ENCODE measurements around the gene PHKA1. TPM values are rescaled to one million over a fixed set of nuclear protein-coding genes. Genes with fewer than 3 reads are reported as not detected.
"Not testable (repeated sequence)": the region's sequence is repeated elsewhere in the genome, so short reads cannot be mapped to it uniquely, and the experiment has no call there.

The PHKA1 gene
- under 1 TPM in 2 of 6 experiments, not detected in 4; 0.09 to 0.12 TPM for total RNA-seq (2021; fragmentation: NEBNext Ultra II Directional; extraction: Animal tissue kit (Norgen Biotek cat#: 25700))
- long read RNA-seq = 0 reads

GRCh38 chrX:72713599-72714477 is at the start of gene PHKA1:
Gene PHKA1, minus strand, starts transcription at chrX:72714306. Its CDS starts 426 bp downstream, at chrX:72713880.
- H3K9me3 Mint-ChIP-seq; H3K4me1 Mint-ChIP-seq (ENCODE audit: low read depth); H3K36me3 Mint-ChIP-seq (ENCODE audit: low read depth); DNase-seq; H3K27ac Mint-ChIP-seq; H3K27me3 Mint-ChIP-seq (ENCODE audit: insufficient read depth): not testable (repeated sequence)
- H3K4me3 Mint-ChIP-seq = peak within 1 kb of the TSS; percentile 82

- H3K27me3 Mint-ChIP-seq (ENCODE audit: insufficient read depth); H3K4me1 Mint-ChIP-seq (ENCODE audit: low read depth); H3K4me3 Mint-ChIP-seq; DNase-seq; H3K9me3 Mint-ChIP-seq; H3K36me3 Mint-ChIP-seq (ENCODE audit: low read depth); H3K27ac Mint-ChIP-seq: not testable (repeated sequence)
Observed at GRCh38 chrX:72760454-72760853, 46.3 kb upstream of the PHKA1 start.

DNA sequence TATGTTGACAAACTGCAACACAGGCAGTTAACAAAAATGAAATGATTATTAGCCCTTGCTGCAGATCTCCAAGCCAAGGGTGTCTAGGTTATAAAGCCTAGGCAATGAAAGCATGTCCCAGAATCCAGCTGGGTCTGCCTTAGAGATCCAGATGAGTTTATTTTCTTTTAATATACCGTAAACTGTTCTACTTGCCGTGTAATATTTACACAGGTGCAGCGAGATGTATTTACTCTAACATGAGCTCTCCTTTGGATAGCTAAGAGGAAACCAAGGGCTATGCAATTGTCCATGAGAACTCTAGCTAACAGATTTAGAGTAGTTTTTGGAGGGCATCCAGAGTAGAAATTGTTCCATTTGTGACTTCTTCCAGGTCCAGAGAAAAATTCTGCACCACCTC is 34.4 kb upstream of the PHKA1 start:
- not testable (repeated sequence) for H3K36me3 Mint-ChIP-seq (ENCODE audit: low read depth); H3K9me3 Mint-ChIP-seq; H3K4me3 Mint-ChIP-seq; H3K27ac Mint-ChIP-seq; H3K4me1 Mint-ChIP-seq (ENCODE audit: low read depth); H3K27me3 Mint-ChIP-seq (ENCODE audit: insufficient read depth); DNase-seq

GRCh38 chrX:72745546-72745945 is 31.4 kb upstream of the PHKA1 start:
- not testable (repeated sequence) for H3K9me3 Mint-ChIP-seq; H3K27me3 Mint-ChIP-seq (ENCODE audit: insufficient read depth); H3K36me3 Mint-ChIP-seq (ENCODE audit: low read depth); H3K4me1 Mint-ChIP-seq (ENCODE audit: low read depth); H3K27ac Mint-ChIP-seq; H3K4me3 Mint-ChIP-seq; DNase-seq

DNA sequence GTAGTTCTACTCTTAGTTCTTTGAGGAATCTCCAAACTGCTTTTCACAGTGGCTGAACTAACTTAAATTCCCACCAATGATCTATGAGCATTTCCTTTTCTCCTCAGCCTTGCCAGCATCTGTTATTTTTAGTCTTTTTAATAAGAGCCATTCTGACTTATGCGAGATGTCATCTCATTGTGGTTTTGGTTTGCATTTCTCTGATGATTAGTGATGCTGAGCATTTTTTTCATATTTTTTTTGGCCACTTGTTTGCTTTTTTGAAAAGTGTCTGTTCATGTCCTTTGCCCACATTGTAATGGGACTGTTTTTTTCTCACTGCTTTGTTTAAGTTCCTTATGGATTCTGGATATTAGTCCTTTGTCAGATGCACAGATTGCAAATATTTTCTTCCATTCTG is 21.5 kb upstream of the PHKA1 start:
- no peak for DNase-seq
- no peak overlapping the region for H3K4me3 Mint-ChIP-seq
- H3K27me3 Mint-ChIP-seq (ENCODE audit: insufficient read depth) = peaks cover 2% of the 10 kb centered on the region
- no peaks in the 10 kb centered on the region for H3K36me3 Mint-ChIP-seq (ENCODE audit: low read depth)
- no peak overlapping the region for H3K27ac Mint-ChIP-seq
- TF ChIP-seq, protein P1, sequence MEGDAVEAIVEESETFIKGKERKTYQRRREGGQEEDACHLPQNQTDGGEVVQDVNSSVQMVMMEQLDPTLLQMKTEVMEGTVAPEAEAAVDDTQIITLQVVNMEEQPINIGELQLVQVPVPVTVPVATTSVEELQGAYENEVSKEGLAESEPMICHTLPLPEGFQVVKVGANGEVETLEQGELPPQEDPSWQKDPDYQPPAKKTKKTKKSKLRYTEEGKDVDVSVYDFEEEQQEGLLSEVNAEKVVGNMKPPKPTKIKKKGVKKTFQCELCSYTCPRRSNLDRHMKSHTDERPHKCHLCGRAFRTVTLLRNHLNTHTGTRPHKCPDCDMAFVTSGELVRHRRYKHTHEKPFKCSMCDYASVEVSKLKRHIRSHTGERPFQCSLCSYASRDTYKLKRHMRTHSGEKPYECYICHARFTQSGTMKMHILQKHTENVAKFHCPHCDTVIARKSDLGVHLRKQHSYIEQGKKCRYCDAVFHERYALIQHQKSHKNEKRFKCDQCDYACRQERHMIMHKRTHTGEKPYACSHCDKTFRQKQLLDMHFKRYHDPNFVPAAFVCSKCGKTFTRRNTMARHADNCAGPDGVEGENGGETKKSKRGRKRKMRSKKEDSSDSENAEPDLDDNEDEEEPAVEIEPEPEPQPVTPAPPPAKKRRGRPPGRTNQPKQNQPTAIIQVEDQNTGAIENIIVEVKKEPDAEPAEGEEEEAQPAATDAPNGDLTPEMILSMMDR (IDR thresholded peaks at IDR 0.05) = no peak
- H3K9me3 Mint-ChIP-seq = no peaks in the 10 kb centered on the region
- no peaks in the 10 kb centered on the region for H3K4me1 Mint-ChIP-seq (ENCODE audit: low read depth)

DNA sequence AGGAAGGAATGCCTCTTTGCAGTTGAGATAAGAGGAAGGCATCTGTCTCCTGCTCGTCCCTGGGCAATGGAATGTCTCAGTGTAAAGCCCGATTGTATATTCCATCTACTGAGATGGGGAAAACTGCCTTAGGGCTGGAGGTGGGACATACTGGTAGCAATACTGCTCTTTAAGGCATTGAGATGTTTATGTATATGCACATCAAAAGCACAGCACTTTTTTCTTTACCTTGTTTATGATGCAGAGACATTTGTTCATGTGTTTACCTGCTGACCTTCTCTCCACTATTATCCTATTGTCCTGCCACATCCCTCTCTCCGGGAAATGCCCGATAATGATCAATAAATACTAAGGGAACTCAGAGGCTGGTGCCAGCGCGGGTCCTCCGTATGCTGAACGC is 19.5 kb upstream of the PHKA1 start:
- not testable (repeated sequence) for H3K36me3 Mint-ChIP-seq (ENCODE audit: low read depth); H3K27ac Mint-ChIP-seq; H3K27me3 Mint-ChIP-seq (ENCODE audit: insufficient read depth); H3K4me3 Mint-ChIP-seq; DNase-seq; H3K4me1 Mint-ChIP-seq (ENCODE audit: low read depth); H3K9me3 Mint-ChIP-seq

DNA sequence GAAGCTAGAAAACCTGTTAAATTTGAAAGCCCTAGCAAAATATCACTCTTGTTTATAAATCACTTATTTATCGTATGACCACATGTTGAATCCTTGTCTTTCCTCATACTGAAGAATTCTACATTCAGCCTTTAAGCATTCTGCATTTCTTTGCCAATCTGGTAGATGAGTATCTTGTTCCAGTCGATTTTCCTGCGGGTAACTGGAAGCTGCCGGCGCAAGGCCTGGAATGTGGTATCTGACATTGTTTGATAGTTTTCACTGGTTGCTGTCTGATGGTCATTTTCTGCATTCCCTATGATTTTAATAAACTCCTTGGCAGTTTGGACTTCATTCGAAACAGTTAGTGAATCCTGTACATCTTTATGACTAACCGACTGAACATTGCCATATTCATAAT is 13.7 kb upstream of the PHKA1 start:
- TF ChIP-seq, protein P1 (IDR thresholded peaks at IDR 0.05) = no peak
- no peaks in the 10 kb centered on the region; the same call in 1 of the 2 replicates for H3K27me3 Mint-ChIP-seq (ENCODE audit: insufficient read depth)
- H3K4me3 Mint-ChIP-seq = no peak overlapping the region
- H3K36me3 Mint-ChIP-seq (ENCODE audit: low read depth) = no peaks in the 10 kb centered on the region
- DNase-seq = no peak
- no peaks in the 10 kb centered on the region for H3K9me3 Mint-ChIP-seq
- H3K4me1 Mint-ChIP-seq (ENCODE audit: low read depth) = no peaks in the 10 kb centered on the region
- H3K27ac Mint-ChIP-seq = no peak overlapping the region

DNA sequence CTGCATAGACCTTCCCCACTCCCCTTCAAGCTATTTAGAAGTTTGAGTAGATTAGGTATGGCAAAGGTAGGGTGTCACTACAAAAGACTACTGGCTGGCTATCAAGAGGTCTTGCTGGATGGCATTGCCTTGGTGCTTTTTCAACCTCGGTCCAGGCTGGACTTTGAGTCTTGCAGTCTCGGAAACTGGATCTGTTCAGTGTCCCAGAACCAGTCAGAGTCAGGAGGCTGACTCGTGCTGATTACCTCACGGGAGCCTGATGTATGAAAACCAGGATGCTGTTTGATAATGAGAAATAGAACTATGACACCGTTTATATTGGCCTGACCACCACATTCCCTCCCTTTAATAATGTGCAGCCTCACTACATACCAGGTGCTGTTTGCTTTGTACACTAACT is 2.7 kb upstream of the PHKA1 start:
- no peaks in the 10 kb centered on the region for H3K4me1 Mint-ChIP-seq (ENCODE audit: low read depth)
- no peak overlapping the region for H3K4me3 Mint-ChIP-seq
- no peak overlapping the region for H3K27ac Mint-ChIP-seq

More for the DNA sequence above, 2.7 kb upstream of the PHKA1 start:
- Mint-ChIP-seq H3K36me3 (ENCODE audit: low read depth) (no peaks in the 10 kb centered on the region), H3K27me3 (ENCODE audit: insufficient read depth) (peaks cover 2% of the 10 kb centered on the region; the same call in 1 of the 2 replicates), H3K9me3 (no peaks in the 10 kb centered on the region)
- TF ChIP-seq, protein P1 (IDR thresholded peaks at IDR 0.05) = no peak
- no peak for DNase-seq
